ENCODE measurements around the gene ASAP2. TPM values are rescaled to one million over a fixed set of nuclear protein-coding genes. Genes with fewer than 3 reads are reported as not detected.
A peak's percentile ranks its signal among the peaks of the same experiment; 100 is the strongest.

The ASAP2 gene
- total and polyA plus RNA-seq, 9 of the 15 experiments (the other 6 are each of a cell fraction or from before 2014, with no cell fraction given): 0.06 to 4.3 (median 3.1) TPM

DNA sequence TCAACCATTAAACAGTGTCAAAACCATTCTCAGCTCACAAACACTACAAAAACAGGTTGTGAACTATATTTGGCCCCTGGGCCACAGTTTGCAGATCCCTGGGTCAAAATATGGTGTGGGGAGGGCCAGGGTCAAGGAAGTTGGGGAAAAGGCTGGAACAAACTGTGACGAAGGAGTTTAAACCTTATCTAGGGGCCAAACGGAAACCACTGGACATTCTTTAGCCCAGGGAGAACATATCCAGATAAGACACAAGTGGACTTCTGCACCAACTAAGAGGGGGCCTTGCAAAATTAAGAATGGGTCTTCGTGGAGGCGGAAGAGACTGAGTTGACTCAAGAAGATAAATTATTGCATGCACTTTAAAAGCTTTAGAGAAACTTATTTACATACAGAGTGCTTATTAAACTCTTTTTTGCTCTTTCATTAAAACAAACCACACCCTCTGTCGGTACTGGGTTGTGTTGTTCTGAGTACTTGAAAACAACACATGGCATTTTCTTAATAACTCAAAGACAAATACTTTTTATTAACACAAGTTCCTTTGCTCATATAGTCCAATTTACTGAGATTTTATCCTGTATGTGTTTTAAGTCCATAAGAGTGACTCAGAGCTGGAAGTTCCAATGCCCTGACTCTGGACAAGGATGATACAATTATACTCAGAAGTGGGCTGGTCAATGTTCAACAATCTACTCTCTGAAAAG lies 5.3 kb upstream of the ASAP2 start (continued):
- TF ChIP-seq ETS2 (tag; IDR thresholded peaks at IDR 0.05; ENCODE audit: borderline replicate concordance, poor library complexity, severe bottlenecking) (no peak), ETV5 (CRISPR knock-in tag; IDR thresholded peaks at IDR 0.05; ENCODE audit: low read depth) (peak; percentile 88), CBX1 (IDR thresholded peaks at IDR 0.05; ENCODE audit: low read depth) (no peak), RFX5 (IDR thresholded peaks at IDR 0.05; ENCODE audit: low read depth, low read length) (no peak), ZNF165 (CRISPR knock-in tag; IDR thresholded peaks at IDR 0.05; ENCODE audit: borderline replicate concordance) (no peak), CCAR2 (IDR thresholded peaks at IDR 0.05; ENCODE audit: low read depth, low read length) (no peak), JUNB (CRISPR knock-in tag; conservative IDR thresholded peaks at IDR 0.05) (no peak), ESRRA (IDR thresholded peaks at IDR 0.05; ENCODE audit: borderline replicate concordance, low read depth) (peak; percentile 16; the same call in 1 of the 2 replicates), CC2D1A (IDR thresholded peaks at IDR 0.05) (peak; percentile 56), ZNF766 (CRISPR knock-in tag; conservative IDR thresholded peaks at IDR 0.05) (no peak; the same call in 1 of the 2 replicates), HDAC2 (IDR thresholded peaks at IDR 0.05) (peak; percentile 39; the same call in 1 of the 2 replicates), SMARCB1 (IDR thresholded peaks at IDR 0.05; ENCODE audit: insufficient read length, low read depth) (peak; percentile 21), GABPA (tag; conservative IDR thresholded peaks at IDR 0.05; ENCODE audit: low read depth) (peak; percentile 64), KLF10 (CRISPR knock-in tag; IDR thresholded peaks at IDR 0.05) (no peak), NR1H2 (CRISPR knock-in tag; IDR thresholded peaks at IDR 0.05) (no peak), ZNF644 (tag; IDR thresholded peaks at IDR 0.05; ENCODE audit: low read depth) (no peak), NFRKB (IDR thresholded peaks at IDR 0.05; ENCODE audit: low read depth) (no peak), TBL1XR1 (IDR thresholded peaks at IDR 0.05; ENCODE audit: low read length in 2 of 2) (0 out of 4 replicates have a peak, but pooled peaks of 1 of the 2 experiments have one; percentile 11), ZNF41 (CRISPR knock-in tag; conservative IDR thresholded peaks at IDR 0.05) (0 out of 2 replicates have a peak, but pooled peaks have one; percentile 9)
- TF ChIP-seq, protein P1, sequence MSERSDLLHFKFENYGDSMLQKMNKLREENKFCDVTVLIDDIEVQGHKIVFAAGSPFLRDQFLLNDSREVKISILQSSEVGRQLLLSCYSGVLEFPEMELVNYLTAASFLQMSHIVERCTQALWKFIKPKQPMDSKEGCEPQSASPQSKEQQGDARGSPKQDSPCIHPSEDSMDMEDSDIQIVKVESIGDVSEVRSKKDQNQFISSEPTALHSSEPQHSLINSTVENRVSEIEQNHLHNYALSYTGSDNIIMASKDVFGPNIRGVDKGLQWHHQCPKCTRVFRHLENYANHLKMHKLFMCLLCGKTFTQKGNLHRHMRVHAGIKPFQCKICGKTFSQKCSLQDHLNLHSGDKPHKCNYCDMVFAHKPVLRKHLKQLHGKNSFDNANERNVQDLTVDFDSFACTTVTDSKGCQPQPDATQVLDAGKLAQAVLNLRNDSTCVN (CRISPR knock-in tag; IDR thresholded peaks at IDR 0.05): no peak
- TF ChIP-seq, protein P2, sequence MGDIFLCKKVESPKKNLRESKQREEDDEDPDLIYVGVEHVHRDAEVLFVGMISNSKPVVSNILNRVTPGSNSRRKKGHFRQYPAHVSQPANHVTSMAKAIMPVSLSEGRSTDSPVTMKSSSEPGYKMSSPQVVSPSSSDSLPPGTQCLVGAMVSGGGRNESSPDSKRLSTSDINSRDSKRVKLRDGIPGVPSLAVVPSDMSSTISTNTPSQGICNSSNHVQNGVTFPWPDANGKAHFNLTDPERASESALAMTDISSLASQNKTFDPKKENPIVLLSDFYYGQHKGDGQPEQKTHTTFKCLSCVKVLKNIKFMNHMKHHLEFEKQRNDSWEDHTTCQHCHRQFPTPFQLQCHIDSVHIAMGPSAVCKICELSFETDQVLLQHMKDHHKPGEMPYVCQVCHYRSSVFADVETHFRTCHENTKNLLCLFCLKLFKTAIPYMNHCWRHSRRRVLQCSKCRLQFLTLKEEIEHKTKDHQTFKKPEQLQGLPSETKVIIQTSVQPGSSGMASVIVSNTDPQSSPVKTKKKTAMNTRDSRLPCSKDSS (IDR thresholded peaks at IDR 0.05; ENCODE audit: low read depth, partially characterized antibody): no peak
- TF ChIP-seq, protein P3, sequence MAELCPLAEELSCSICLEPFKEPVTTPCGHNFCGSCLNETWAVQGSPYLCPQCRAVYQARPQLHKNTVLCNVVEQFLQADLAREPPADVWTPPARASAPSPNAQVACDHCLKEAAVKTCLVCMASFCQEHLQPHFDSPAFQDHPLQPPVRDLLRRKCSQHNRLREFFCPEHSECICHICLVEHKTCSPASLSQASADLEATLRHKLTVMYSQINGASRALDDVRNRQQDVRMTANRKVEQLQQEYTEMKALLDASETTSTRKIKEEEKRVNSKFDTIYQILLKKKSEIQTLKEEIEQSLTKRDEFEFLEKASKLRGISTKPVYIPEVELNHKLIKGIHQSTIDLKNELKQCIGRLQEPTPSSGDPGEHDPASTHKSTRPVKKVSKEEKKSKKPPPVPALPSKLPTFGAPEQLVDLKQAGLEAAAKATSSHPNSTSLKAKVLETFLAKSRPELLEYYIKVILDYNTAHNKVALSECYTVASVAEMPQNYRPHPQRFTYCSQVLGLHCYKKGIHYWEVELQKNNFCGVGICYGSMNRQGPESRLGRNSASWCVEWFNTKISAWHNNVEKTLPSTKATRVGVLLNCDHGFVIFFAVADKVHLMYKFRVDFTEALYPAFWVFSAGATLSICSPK (IDR thresholded peaks at IDR 0.05; ENCODE audit: borderline replicate concordance): no peak
